GM13977 (cell line): ENCODE results near the gene SENP5.

Experiments
- DNase-seq: peaks from one replicate; pipeline ENCODE4 v3.0.0; 2012; ENCODE audit warnings: low spot score
- CTCF ChIP-seq: IDR thresholded peaks from 2 replicates; pipeline ENCODE4 v1.5.1; 2012; ENCODE audit warnings: mild to moderate bottlenecking, control low read depth; ENCODE audit not compliant: insufficient read depth; ENCODE audit errors: extremely low read depth, missing control alignments
- in situ Hi-C: fragments of 300-500 bp; cut with MboI; formaldehyde crosslinking; loops from one replicate; pipeline ENCODE4 v1.12.0; 2022; ENCODE audit warnings: low sequenced_read_pairs, low pct_unique_long_range_greater_than_20kb, mixed read lengths, inconsistent platforms; ENCODE audit not compliant: unreplicated experiment

Gene SENP5

DNA sequence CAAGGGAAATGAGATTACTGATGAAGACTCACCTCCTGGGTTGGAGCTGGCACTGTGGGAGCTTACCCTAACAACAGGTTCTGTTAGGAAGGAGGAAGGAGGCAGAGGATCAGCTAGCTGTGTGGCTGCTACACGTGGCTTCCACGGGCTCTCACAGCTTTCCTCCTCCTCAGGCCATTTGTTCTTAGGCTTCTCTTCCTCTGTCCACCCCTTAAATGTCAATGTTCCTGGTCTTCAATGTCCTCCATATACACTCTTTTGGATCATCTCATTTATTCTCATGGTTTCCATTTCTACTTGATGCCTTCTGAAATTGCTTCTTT is 95.9 kb downstream of the SENP5 start:
- DNase-seq = no peak
- in situ Hi-C loops = no loop called here
- TF ChIP-seq CTCF = no peak

GRCh38 chr3:196965112-196965803 is 97.5 kb downstream of the SENP5 start:
- no peak for DNase-seq
- TF ChIP-seq CTCF = no peak
- in situ Hi-C loops = no loop called here

DNA sequence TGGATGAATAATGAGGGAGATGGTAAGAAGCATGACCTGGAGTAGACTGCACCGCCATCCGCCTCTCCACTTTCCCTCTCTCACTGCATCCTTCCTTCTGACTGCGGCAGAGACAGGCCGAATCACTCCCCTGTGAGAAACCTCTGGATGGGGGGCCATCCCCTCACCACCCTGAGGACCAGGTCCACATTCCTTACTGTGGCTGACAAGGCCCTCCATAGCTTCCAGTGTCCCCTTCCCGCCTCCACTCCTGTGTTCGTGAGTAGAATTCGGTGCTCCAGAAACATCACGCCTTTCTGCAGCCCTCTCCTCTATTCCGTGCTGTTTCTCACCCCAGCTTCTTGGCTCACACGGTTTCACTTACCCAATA is 98.1 kb downstream of the SENP5 start:
- DNase-seq = no peak
- TF ChIP-seq CTCF = no peak
- in situ Hi-C loops = no loop called here

GRCh38 chr3:196966526-196967401 is 99.0 kb downstream of the SENP5 start:
- no peak for DNase-seq
- in situ Hi-C loops = no loop called here
- no peak for TF ChIP-seq CTCF

- in situ Hi-C loops = no loop called here
- no peak for DNase-seq
These were observed 99.9 kb downstream of the SENP5 start for GRCh38 chr3:196967412-196968232.

More at GRCh38 chr3:196967412-196968232, 99.9 kb downstream of the SENP5 start:
- TF ChIP-seq CTCF = no peak
